ENCODE results near the gene CLEC1B. TPM values are rescaled to one million over a fixed set of nuclear protein-coding genes. Genes with fewer than 3 reads are reported as not detected.
"Not testable (repeated sequence)": the region's sequence is repeated elsewhere in the genome, so short reads cannot be mapped to it uniquely, and the experiment has no call there.

Gene CLEC1B
- total RNA-seq, 1 donor from 2014 or later: not detected

DNA sequence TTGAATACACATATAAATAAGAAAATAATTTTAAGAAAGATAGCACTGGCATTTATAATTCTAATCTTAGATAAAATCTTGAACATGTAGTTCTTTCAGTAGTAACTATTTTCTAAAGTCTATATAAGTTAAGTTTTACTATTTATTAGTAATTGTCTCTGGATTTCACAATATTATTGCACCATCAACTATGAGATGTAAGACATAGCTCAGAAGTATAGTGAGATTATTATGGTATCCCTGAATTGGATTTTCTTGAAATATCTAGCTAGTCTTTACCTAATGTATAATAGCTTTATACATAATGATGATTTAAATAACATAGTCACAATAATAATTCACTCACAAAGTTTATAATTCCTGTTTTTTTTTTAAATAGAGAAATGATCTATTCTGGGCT is 21.0 kb downstream of the CLEC1B start:
- H3K4me3 ChIP-seq (ENCODE audit: low read length in 3 of 3): no peak overlapping the region
- H3K36me3 ChIP-seq (ENCODE audit: control insufficient read depth in 3 of 3, insufficient read depth in 3 of 3, low read length in 3 of 3): no peaks in the 10 kb centered on the region
- H3K4me1 ChIP-seq (ENCODE audit: control insufficient read depth in 3 of 3, insufficient read depth in 3 of 3, low read length in 3 of 3): no peaks in the 10 kb centered on the region
- no peaks in the 10 kb centered on the region for H3K9me3 ChIP-seq (ENCODE audit: control insufficient read depth in 3 of 3, low read length in 3 of 3)
- H3K9ac ChIP-seq (ENCODE audit: low read depth in 1 of 3, low read length in 3 of 3): no peak overlapping the region
- no peak overlapping the region for H3K27ac ChIP-seq (ENCODE audit: low read depth, low read length)
- no peaks in the 10 kb centered on the region for H3K27me3 ChIP-seq (ENCODE audit: control insufficient read depth in 3 of 3, insufficient read depth in 3 of 3, low read length in 3 of 3)

DNA sequence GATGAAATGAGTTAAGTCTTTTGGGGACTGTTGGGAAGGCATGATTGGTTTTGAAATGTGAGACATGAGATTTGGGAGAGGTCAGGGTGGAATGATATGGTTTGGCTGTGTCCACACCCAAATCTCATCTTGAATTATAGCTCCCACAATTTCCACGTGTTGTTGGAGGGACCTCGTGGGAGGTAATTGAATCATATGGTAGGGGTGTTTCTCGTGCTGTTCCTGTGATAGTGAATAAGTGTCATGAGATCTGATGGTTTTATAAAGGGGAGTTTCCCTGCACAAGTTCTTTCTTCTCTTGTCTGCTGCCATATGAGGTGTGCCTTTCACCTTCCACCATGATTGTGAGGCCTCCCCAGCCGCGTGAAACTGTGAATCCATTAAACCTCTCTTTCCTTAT is 22.3 kb downstream of the CLEC1B start:
- H3K27ac ChIP-seq (ENCODE audit: low read depth, low read length); H3K27me3 ChIP-seq (ENCODE audit: control insufficient read depth in 3 of 3, insufficient read depth in 3 of 3, low read length in 3 of 3); H3K36me3 ChIP-seq (ENCODE audit: control insufficient read depth in 3 of 3, insufficient read depth in 3 of 3, low read length in 3 of 3); H3K4me3 ChIP-seq (ENCODE audit: low read length in 3 of 3); H3K4me1 ChIP-seq (ENCODE audit: control insufficient read depth in 3 of 3, insufficient read depth in 3 of 3, low read length in 3 of 3); H3K9ac ChIP-seq (ENCODE audit: low read depth in 1 of 3, low read length in 3 of 3); H3K9me3 ChIP-seq (ENCODE audit: control insufficient read depth in 3 of 3, low read length in 3 of 3): not testable (repeated sequence)

DNA sequence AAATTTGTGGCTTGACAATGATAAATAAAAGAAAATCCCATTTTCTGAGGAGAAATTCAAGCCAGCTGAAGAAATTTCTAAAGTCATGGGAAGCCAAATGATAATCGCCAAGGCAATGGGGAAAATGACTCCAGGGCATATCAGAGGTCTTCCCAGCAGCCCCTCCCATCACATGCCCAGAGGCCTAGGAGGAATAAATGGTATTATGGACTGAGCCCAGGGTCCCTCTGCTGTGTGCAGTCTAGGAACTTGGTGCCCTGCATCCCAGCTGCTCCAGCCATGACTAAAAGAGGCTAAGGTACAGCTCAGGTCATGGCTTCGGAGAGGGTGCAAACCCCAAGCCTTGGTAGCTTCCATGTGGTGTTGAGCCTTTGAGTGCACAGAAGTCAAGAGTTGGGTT is 23.3 kb downstream of the CLEC1B start:
- Histone ChIP-seq H3K27me3 (ENCODE audit: control insufficient read depth in 3 of 3, insufficient read depth in 3 of 3, low read length in 3 of 3) (no peaks in the 10 kb centered on the region), H3K27ac (ENCODE audit: low read depth, low read length) (no peak overlapping the region), H3K9ac (ENCODE audit: low read depth in 1 of 3, low read length in 3 of 3) (no peak overlapping the region)

DNA sequence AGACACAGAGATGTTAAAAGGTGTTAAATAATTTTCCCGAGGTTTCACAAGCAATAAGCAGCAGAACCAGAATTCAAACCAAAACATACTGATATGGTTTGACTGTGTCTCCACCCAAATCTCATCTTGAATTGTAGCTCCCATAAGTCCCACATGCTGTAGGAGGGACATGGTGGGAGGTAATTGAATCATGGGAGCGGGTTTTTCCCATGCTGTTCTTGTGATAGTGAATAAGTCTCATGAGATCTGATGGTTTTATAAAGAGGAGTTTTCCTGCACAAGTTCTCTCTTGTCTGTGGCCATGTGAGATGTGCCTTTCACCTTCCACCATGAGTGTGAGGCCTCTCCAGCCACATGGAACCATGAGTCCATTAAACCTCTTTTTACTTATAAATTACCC is 24.2 kb downstream of the CLEC1B start:
- not testable (repeated sequence) for H3K9me3 ChIP-seq (ENCODE audit: control insufficient read depth in 3 of 3, low read length in 3 of 3); H3K4me3 ChIP-seq (ENCODE audit: low read length in 3 of 3); H3K9ac ChIP-seq (ENCODE audit: low read depth in 1 of 3, low read length in 3 of 3); H3K4me1 ChIP-seq (ENCODE audit: control insufficient read depth in 3 of 3, insufficient read depth in 3 of 3, low read length in 3 of 3); H3K27ac ChIP-seq (ENCODE audit: low read depth, low read length); H3K36me3 ChIP-seq (ENCODE audit: control insufficient read depth in 3 of 3, insufficient read depth in 3 of 3, low read length in 3 of 3); H3K27me3 ChIP-seq (ENCODE audit: control insufficient read depth in 3 of 3, insufficient read depth in 3 of 3, low read length in 3 of 3)

More for the DNA sequence above, 23.3 kb downstream of the CLEC1B start:
- Histone ChIP-seq H3K4me3 (ENCODE audit: low read length in 3 of 3) (no peak overlapping the region), H3K4me1 (ENCODE audit: control insufficient read depth in 3 of 3, insufficient read depth in 3 of 3, low read length in 3 of 3) (no peaks in the 10 kb centered on the region), H3K36me3 (ENCODE audit: control insufficient read depth in 3 of 3, insufficient read depth in 3 of 3, low read length in 3 of 3) (no peaks in the 10 kb centered on the region), H3K9me3 (ENCODE audit: control insufficient read depth in 3 of 3, low read length in 3 of 3) (no peaks in the 10 kb centered on the region)

DNA sequence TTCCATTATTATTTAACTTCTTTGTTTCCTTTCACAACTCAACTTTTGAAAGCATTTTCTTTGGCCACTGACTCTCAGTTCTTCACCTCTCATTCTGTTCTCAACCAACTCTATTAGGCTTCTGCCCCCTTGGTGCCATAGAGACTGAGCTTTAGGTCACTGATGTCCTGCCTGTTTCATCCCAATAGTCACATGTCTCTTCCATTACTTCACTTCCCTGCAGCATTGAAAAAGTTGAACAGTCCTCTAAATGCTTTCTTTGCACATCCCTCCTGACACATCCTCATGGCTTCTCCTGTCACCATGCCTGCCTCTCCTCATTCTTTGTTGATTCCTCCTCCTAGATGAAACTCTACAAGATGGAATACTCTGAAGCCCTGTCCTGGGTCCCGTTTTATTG is 25.0 kb downstream of the CLEC1B start:
- Histone ChIP-seq H3K4me1 (ENCODE audit: control insufficient read depth in 3 of 3, insufficient read depth in 3 of 3, low read length in 3 of 3) (no peaks in the 10 kb centered on the region), H3K9ac (ENCODE audit: low read depth in 1 of 3, low read length in 3 of 3) (no peak overlapping the region), H3K27me3 (ENCODE audit: control insufficient read depth in 3 of 3, insufficient read depth in 3 of 3, low read length in 3 of 3) (no peaks in the 10 kb centered on the region), H3K27ac (ENCODE audit: low read depth, low read length) (no peak overlapping the region), H3K9me3 (ENCODE audit: control insufficient read depth in 3 of 3, low read length in 3 of 3) (no peaks in the 10 kb centered on the region), H3K4me3 (ENCODE audit: low read length in 3 of 3) (no peak overlapping the region), H3K36me3 (ENCODE audit: control insufficient read depth in 3 of 3, insufficient read depth in 3 of 3, low read length in 3 of 3) (no peaks in the 10 kb centered on the region)

DNA sequence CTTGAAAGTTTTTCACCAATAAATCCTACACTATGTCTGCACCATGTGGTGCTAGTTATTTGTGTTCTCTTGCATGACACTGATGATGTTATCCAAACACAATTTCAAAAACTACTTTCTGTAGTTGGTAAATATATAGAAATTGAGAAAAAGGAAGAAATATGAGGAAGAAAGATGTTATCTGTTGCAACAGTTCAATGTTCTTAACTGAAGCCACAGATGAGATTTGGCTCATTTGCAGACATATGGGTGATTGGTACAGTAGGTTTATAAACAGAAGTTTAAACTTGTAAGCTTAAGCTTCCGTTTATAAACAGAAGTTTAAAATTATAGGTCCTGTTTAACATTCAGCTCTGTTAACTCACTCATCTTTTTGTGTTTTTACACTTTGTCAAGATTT is 27.7 kb downstream of the CLEC1B start, which contains the start of gene CLEC12A:
Gene CLEC12A, plus strand, starts transcription at position 229 of the 400 bp plus-strand sequence. CDS start 188 bp downstream, outside the sequence.
- H3K4me1 ChIP-seq (ENCODE audit: control insufficient read depth in 3 of 3, insufficient read depth in 3 of 3, low read length in 3 of 3): no peaks in the 10 kb centered on the region
- no peak within 1 kb of the TSS for H3K27ac ChIP-seq (ENCODE audit: low read depth, low read length)
- no peak within 1 kb of the TSS for H3K4me3 ChIP-seq (ENCODE audit: low read length in 3 of 3)
- no peak within 1 kb of the TSS for H3K9ac ChIP-seq (ENCODE audit: low read depth in 1 of 3, low read length in 3 of 3)
- no peaks in the 10 kb centered on the region for H3K9me3 ChIP-seq (ENCODE audit: control insufficient read depth in 3 of 3, low read length in 3 of 3)
- H3K36me3 ChIP-seq (ENCODE audit: control insufficient read depth in 3 of 3, insufficient read depth in 3 of 3, low read length in 3 of 3): no peaks in the 10 kb centered on the region
- H3K27me3 ChIP-seq (ENCODE audit: control insufficient read depth in 3 of 3, insufficient read depth in 3 of 3, low read length in 3 of 3): no peaks in the 10 kb centered on the region

DNA sequence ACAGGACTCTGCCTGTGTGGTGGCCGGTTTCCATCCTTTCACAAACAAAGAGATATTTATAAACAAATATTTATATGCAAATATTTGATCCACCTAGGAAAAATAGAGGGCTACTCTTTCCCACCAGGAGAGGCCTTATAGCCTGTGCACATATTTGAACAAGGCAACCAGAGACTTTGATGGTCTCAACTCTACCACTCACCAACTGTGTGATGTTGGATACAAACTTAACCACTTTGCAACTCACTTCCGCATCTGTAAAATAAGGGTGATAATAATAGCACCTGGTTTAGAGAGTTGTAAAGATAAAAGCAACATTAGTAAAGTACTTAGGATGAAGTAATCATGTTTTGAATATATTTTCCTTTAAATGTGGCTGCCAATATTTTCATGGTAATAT is 29.2 kb downstream of the CLEC1B start:
- no peaks in the 10 kb centered on the region for H3K27me3 ChIP-seq (ENCODE audit: control insufficient read depth in 3 of 3, insufficient read depth in 3 of 3, low read length in 3 of 3)
- no peak overlapping the region for H3K27ac ChIP-seq (ENCODE audit: low read depth, low read length)
- H3K4me1 ChIP-seq (ENCODE audit: control insufficient read depth in 3 of 3, insufficient read depth in 3 of 3, low read length in 3 of 3): no peaks in the 10 kb centered on the region
- H3K36me3 ChIP-seq (ENCODE audit: control insufficient read depth in 3 of 3, insufficient read depth in 3 of 3, low read length in 3 of 3): no peaks in the 10 kb centered on the region
- no peak overlapping the region for H3K4me3 ChIP-seq (ENCODE audit: low read length in 3 of 3)
- no peaks in the 10 kb centered on the region for H3K9me3 ChIP-seq (ENCODE audit: control insufficient read depth in 3 of 3, low read length in 3 of 3)
- H3K9ac ChIP-seq (ENCODE audit: low read depth in 1 of 3, low read length in 3 of 3): no peak overlapping the region

DNA sequence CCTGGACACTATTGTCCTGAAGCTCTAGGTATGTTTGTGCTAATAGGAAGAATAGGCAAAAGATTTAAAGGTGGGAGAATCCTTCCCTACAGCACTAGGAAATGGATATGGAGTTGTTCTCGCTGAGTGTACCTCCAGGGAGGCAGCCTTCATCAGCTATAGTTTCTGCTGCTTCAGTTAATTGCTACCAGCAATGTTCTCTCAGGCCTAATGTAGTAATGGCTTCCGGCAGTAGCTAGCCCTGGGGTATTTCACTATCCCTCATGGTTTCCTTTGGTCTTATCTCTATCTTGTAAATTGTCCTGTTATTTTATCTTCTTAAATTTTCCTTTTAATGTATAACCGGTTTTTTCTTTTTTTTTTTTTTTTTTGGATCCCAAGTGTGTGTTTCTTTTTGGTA is 37.0 kb downstream of the CLEC1B start:
- no peaks in the 10 kb centered on the region for H3K36me3 ChIP-seq (ENCODE audit: control insufficient read depth in 3 of 3, insufficient read depth in 3 of 3, low read length in 3 of 3)
- H3K9ac ChIP-seq (ENCODE audit: low read depth in 1 of 3, low read length in 3 of 3): no peak overlapping the region
- no peaks in the 10 kb centered on the region for H3K27me3 ChIP-seq (ENCODE audit: control insufficient read depth in 3 of 3, insufficient read depth in 3 of 3, low read length in 3 of 3)
- no peaks in the 10 kb centered on the region for H3K9me3 ChIP-seq (ENCODE audit: control insufficient read depth in 3 of 3, low read length in 3 of 3)
- H3K4me1 ChIP-seq (ENCODE audit: control insufficient read depth in 3 of 3, insufficient read depth in 3 of 3, low read length in 3 of 3): no peaks in the 10 kb centered on the region
- no peak overlapping the region for H3K27ac ChIP-seq (ENCODE audit: low read depth, low read length)
- no peak overlapping the region for H3K4me3 ChIP-seq (ENCODE audit: low read length in 3 of 3)

DNA sequence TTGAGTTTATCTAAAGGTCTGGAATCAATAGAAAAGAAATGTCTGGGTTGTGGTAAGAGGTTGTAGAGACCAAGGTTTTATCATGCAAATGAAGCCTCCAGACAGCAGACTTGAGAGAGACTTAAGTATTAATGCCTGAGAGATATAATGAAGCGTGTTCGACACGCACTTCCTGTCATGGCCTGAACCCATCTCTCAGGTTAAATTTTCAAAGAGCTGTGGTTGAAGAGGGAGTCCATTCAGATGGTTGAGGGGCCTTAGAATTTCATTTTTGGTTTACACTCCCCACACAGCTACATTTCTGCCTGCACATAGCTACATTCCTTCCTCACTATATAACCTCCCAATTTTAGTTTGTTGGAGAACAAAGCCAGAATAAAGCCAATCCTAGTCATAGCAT is 37.8 kb downstream of the CLEC1B start:
- Histone ChIP-seq H3K4me3 (ENCODE audit: low read length in 3 of 3) (no peak overlapping the region), H3K27ac (ENCODE audit: low read depth, low read length) (no peak overlapping the region), H3K9me3 (ENCODE audit: control insufficient read depth in 3 of 3, low read length in 3 of 3) (no peaks in the 10 kb centered on the region), H3K4me1 (ENCODE audit: control insufficient read depth in 3 of 3, insufficient read depth in 3 of 3, low read length in 3 of 3) (no peaks in the 10 kb centered on the region), H3K9ac (ENCODE audit: low read depth in 1 of 3, low read length in 3 of 3) (no peak overlapping the region), H3K27me3 (ENCODE audit: control insufficient read depth in 3 of 3, insufficient read depth in 3 of 3, low read length in 3 of 3) (no peaks in the 10 kb centered on the region), H3K36me3 (ENCODE audit: control insufficient read depth in 3 of 3, insufficient read depth in 3 of 3, low read length in 3 of 3) (no peaks in the 10 kb centered on the region)

DNA sequence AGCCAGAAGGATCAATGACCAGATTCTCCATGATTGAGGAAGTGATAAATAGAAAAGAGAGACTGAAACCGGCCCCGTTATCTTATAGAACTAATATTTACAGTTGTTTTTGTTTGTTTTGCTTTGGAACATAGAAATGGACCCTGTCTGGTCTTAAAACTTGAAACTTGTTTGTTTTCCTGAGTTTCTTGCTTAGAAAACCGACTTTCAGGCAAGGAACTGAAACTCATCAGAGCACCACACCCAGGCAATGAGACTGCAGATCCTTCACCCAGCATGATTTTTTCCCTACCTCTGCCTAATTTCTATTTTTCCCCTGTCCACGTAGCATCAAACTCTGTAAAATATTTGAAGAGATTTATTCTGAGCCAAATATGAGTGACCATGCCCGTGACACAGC is 38.3 kb downstream of the CLEC1B start:
- Histone ChIP-seq H3K27me3 (ENCODE audit: control insufficient read depth in 3 of 3, insufficient read depth in 3 of 3, low read length in 3 of 3) (no peaks in the 10 kb centered on the region), H3K4me3 (ENCODE audit: low read length in 3 of 3) (no peak overlapping the region), H3K4me1 (ENCODE audit: control insufficient read depth in 3 of 3, insufficient read depth in 3 of 3, low read length in 3 of 3) (no peaks in the 10 kb centered on the region), H3K9me3 (ENCODE audit: control insufficient read depth in 3 of 3, low read length in 3 of 3) (no peaks in the 10 kb centered on the region), H3K9ac (ENCODE audit: low read depth in 1 of 3, low read length in 3 of 3) (no peak overlapping the region), H3K27ac (ENCODE audit: low read depth, low read length) (no peak overlapping the region), H3K36me3 (ENCODE audit: control insufficient read depth in 3 of 3, insufficient read depth in 3 of 3, low read length in 3 of 3) (no peaks in the 10 kb centered on the region)

DNA sequence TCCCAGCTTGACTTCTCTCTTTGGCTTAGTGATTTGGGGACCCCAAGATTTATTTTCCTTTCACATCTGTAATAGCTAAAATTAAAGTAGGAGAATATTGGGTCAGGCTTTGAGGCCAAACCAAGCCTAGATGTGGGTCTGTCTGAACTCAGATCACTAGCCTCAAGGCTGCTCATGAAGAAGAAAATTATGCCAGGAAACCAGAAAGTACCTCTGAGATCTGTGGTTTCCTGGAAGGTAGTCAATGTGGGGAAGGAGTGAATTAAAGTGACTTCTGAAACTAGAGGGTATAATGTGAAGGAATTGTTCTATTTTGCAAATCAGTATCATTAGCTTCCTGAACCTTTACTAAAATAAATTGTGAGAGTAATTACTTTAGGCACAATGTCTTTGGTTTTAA is 41.1 kb downstream of the CLEC1B start:
- no peak overlapping the region for H3K4me3 ChIP-seq (ENCODE audit: low read length in 3 of 3)
- no peak overlapping the region for H3K27ac ChIP-seq (ENCODE audit: low read depth, low read length)
- H3K9me3 ChIP-seq (ENCODE audit: control insufficient read depth in 3 of 3, low read length in 3 of 3): no peaks in the 10 kb centered on the region
- no peaks in the 10 kb centered on the region for H3K27me3 ChIP-seq (ENCODE audit: control insufficient read depth in 3 of 3, insufficient read depth in 3 of 3, low read length in 3 of 3)
- no peaks in the 10 kb centered on the region for H3K4me1 ChIP-seq (ENCODE audit: control insufficient read depth in 3 of 3, insufficient read depth in 3 of 3, low read length in 3 of 3)
- no peak overlapping the region for H3K9ac ChIP-seq (ENCODE audit: low read depth in 1 of 3, low read length in 3 of 3)
- H3K36me3 ChIP-seq (ENCODE audit: control insufficient read depth in 3 of 3, insufficient read depth in 3 of 3, low read length in 3 of 3): no peaks in the 10 kb centered on the region
